ENCODE measurements around the gene PIK3C2A.
"Not testable (repeated sequence)": the region's sequence is repeated elsewhere in the genome, so short reads cannot be mapped to it uniquely, and the experiment has no call there.

Gene PIK3C2A

DNA sequence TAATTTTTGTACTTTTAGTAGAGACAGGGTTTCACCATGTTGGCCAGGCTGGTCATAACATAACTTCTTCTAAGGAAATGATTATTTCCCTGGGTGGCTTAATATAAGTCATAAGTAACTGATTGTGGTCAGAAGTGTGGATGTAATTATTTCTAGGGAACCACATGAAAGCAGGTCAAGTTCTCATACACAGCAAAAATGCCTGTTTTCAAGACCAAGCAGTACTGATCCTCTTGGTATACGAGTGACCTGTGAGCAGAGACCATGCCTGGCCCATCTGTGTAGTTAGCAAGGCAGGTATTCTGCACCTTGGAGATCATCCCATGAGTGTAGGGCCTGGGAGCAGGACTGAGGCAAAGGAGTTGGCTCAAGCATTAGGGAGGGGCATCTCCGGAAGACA lies 36.3 kb upstream of the PIK3C2A start:
- no peak for DNase-seq (ENCODE audit: low read depth)
- TF ChIP-seq, protein P1, sequence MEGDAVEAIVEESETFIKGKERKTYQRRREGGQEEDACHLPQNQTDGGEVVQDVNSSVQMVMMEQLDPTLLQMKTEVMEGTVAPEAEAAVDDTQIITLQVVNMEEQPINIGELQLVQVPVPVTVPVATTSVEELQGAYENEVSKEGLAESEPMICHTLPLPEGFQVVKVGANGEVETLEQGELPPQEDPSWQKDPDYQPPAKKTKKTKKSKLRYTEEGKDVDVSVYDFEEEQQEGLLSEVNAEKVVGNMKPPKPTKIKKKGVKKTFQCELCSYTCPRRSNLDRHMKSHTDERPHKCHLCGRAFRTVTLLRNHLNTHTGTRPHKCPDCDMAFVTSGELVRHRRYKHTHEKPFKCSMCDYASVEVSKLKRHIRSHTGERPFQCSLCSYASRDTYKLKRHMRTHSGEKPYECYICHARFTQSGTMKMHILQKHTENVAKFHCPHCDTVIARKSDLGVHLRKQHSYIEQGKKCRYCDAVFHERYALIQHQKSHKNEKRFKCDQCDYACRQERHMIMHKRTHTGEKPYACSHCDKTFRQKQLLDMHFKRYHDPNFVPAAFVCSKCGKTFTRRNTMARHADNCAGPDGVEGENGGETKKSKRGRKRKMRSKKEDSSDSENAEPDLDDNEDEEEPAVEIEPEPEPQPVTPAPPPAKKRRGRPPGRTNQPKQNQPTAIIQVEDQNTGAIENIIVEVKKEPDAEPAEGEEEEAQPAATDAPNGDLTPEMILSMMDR (IDR thresholded peaks at IDR 0.05; ENCODE audit: low read length, missing control alignments) = no peak
- no peak overlapping the region for H3K4me3 ChIP-seq (replicated peaks; ENCODE audit: low read depth, low read length)

DNA sequence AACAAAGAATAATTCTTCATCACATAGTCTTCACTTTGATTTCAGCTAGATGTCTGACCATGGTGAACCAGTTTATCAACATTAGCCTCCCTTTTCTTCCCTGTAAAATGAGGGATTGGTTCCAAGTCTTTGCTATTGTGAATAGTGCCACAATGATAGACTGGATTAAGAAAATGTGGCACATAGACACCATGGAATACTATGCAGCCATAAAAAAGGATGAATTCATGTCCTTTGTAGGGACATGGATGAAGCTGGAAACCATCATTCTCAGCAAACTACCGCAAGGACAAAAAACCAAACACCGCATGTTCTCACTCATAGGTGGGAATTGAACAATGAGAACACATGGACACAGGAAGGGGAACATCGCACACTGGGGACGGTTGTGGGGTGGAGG lies 35.2 kb upstream of the PIK3C2A start:
- DNase-seq (ENCODE audit: low read depth); H3K4me3 ChIP-seq (replicated peaks; ENCODE audit: low read depth, low read length): not testable (repeated sequence)

DNA sequence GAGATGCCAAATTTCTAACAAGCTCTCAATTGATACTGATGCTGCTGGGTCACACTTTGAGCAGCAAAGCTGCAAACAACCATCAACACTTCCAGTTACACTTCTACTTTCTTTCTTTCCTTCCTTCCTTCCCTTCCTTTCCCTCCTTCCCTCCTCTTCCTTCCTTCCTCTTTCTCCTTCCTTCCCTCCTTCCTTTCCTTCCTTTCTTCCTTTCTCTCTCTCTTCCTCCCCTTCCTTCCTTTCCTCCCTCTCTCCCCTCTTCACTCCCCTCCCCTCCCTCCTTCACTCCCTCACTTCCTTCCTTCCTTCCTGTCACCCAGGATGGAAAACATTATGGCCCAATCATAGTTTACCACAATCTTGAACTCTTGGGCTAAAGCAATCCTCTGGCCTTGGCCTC lies 33.0 kb upstream of the PIK3C2A start:
- TF ChIP-seq, protein P1 (IDR thresholded peaks at IDR 0.05; ENCODE audit: low read length, missing control alignments) = no peak
- no peak overlapping the region for H3K4me3 ChIP-seq (replicated peaks; ENCODE audit: low read depth, low read length)
- DNase-seq (ENCODE audit: low read depth) = no peak

DNA sequence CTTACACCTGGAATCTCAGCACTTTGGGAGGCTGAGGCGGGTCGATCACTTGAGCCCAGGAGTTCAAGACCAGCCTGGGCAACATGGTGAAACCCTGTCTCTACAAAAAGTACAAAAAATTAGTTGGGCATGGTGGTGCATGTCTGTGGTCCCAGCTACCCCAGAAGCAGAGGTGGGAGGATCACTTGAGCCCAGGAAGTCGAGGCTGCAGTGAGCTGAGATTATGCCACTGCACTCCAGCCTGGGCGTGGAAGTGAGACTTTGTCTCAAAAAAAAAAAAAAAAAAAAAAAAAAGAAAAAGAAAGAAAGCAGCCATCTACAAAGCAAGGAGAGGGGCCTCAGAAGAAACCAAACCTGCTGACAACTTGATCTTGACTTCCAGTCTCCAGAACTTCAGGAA lies 32.1 kb upstream of the PIK3C2A start:
- not testable (repeated sequence) for DNase-seq (ENCODE audit: low read depth); H3K4me3 ChIP-seq (replicated peaks; ENCODE audit: low read depth, low read length)

DNA sequence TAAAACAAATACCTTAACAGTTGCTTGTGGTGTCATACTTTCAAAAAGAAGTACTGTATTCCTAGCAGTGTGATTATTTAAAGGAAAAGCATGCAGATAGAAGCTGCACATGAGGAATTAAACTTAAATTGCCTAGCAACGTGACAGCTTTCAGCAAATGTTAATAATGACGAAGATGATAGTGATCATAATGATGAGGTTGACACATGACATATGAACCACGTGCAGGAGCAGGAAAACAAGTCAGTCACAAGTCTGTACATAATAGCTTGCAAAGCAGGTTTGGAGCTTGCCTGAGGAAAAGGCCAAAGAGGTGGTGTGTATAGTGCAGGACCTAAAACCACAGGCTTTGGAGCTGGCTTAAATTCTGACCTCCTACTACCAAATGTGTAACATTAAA lies 30.6 kb upstream of the PIK3C2A start:
- no peak overlapping the region for H3K4me3 ChIP-seq (replicated peaks; ENCODE audit: low read depth, low read length)
- DNase-seq (ENCODE audit: low read depth) = no peak
- TF ChIP-seq, protein P1 (IDR thresholded peaks at IDR 0.05; ENCODE audit: low read length, missing control alignments) = no peak

DNA sequence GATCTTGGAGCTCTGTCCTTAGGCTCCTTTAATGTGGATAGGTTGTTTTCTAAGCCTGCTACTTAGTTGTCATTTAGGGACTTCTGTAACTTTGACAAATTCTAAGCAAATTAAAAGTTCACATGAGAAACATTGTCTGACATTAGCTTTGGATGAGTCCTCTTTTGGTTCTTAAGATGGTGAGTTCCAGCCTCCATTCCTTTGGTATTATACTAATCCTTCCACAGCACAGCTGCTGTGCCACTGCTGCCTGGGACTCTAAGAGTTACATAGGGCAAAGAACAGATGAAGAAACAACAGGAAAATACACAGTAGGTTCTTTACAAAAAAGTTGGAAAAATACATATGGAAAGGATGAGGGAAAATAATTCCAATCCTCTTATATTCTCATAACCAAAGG lies 25.3 kb upstream of the PIK3C2A start:
- TF ChIP-seq, protein P1 (IDR thresholded peaks at IDR 0.05; ENCODE audit: low read length, missing control alignments) = no peak
- H3K4me3 ChIP-seq (replicated peaks; ENCODE audit: low read depth, low read length) = no peak overlapping the region
- no peak for DNase-seq (ENCODE audit: low read depth)

DNA sequence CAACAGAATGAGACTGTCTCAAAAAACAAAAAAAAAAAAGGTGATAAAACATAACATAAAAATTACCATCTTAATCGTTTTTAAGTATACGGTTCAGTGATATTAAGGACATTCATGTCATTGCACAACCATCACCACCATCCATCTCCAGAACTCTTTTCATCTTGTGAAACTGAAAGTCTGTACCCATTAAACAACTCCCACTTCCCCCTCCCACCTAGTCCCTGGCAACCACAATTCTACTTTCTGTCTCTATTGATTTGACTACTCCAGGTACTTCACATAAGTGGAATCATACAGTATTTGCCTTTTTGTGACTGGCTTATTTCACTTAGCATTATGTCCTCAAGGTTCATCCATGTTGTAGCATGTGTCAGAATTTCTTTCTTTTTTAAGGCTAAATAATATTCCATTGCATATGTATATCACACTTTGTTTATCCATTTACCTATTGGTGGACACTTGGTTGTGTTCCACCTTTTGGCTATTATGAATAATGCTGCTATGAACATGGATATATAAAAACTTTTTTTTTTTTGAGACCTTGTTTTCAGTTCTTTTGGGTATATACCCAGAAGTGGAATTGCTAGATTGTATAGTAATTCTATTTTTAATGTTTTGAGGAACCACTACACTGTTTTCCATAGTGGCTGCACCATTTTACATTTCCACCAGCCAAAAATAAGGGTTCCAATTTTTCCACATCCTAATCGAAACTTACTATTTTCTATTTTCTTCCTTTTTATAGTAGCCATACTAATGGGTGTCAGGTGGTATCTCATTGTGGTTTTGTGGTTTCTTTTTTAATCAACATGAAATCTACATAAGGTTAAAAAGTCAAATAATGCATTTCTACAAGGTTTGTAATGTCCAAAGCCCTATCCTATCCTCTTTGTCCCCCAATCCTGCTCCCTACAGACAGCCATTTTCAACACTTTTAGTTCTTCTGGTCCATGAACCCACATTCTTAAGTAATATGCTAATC lies 23.4 kb upstream of the PIK3C2A start:
- TF ChIP-seq, protein P1 (IDR thresholded peaks at IDR 0.05; ENCODE audit: low read length, missing control alignments) = no peak
- no peak for DNase-seq (ENCODE audit: low read depth)
- no peak overlapping the region for H3K4me3 ChIP-seq (replicated peaks; ENCODE audit: low read depth, low read length)
